DND-41 (cell line): Measurements from ENCODE around the gene CAMTA2.
A peak's percentile ranks its signal among the peaks of the same experiment; 100 is the strongest.

Experiments
- ATAC-seq: fragments of 200-7000 bp; cut with Tn5 transposase; 3 replicates; pipeline ENCODE4 v1.9.1; 2021; ENCODE audit warnings: low read depth; ENCODE audit not compliant: insufficient read depth
- DNase-seq: peaks from one replicate; pipeline ENCODE4 v3.0.0-alpha.2; 2020
- H2AFZ ChIP-seq: 2 replicates; pipeline ENCODE4 v1.6.0; 2012; ENCODE audit warnings: low read depth, low read length
- H3K27ac ChIP-seq: 2 replicates; pipeline ENCODE4 v1.5.1; 2012; ENCODE audit warnings: low read length, inconsistent platforms
- H3K27me3 ChIP-seq: fragments of 200-600 bp; sonication (generic); 2 replicates; pipeline ENCODE4 v1.6.0; 2012; ENCODE audit warnings: low read length, mild to moderate bottlenecking, inconsistent platforms; ENCODE audit not compliant: insufficient read depth, poor library complexity
- H3K36me3 ChIP-seq: 2 replicates; pipeline ENCODE4 v1.5.1; 2012; ENCODE audit warnings: low read length, inconsistent platforms; ENCODE audit not compliant: insufficient read depth
- H3K4me1 ChIP-seq: 2 replicates; pipeline ENCODE4 v1.5.1; 2012; ENCODE audit warnings: mild to moderate bottlenecking, low read length; ENCODE audit not compliant: insufficient read depth
- H3K4me2 ChIP-seq: 2 replicates; pipeline ENCODE4 v1.6.0; 2012; ENCODE audit warnings: mild to moderate bottlenecking, moderate library complexity, low read length, inconsistent platforms; ENCODE audit not compliant: insufficient read depth
- H3K4me3 ChIP-seq, 2 experiments: fragments of 200-600 bp in 1 of 2; shearing (Covaris generic) in 1 of 2; 2 replicates each; pipeline ENCODE4 v1.5.1; 2012 to 2016; ENCODE audit warnings: inconsistent platforms in 2 of 2, low read length in 2 of 2, mild to moderate bottlenecking in 2 of 2, low read depth in 1 of 2, moderate library complexity in 1 of 2
- H3K79me2 ChIP-seq: 2 replicates; pipeline ENCODE4 v1.6.0; 2012; ENCODE audit warnings: low read length, inconsistent platforms; ENCODE audit not compliant: insufficient read depth
- H3K9ac ChIP-seq: 2 replicates; pipeline ENCODE4 v1.6.0; 2012; ENCODE audit warnings: low read depth, mild to moderate bottlenecking, inconsistent platforms, low read length, moderate library complexity
- H3K9me3 ChIP-seq: 2 replicates; pipeline ENCODE4 v1.5.1; 2012; ENCODE audit warnings: low read length, moderate library complexity, mild to moderate bottlenecking, inconsistent platforms; ENCODE audit not compliant: insufficient read depth, severe bottlenecking
- H4K20me1 ChIP-seq: 2 replicates; pipeline ENCODE4 v1.6.0; 2012; ENCODE audit warnings: low read length; ENCODE audit not compliant: insufficient read depth
- CTCF ChIP-seq: IDR thresholded peaks from 2 replicates; pipeline ENCODE4 v1.5.1; 2012; ENCODE audit warnings: borderline replicate concordance, low read length, moderate library complexity, mild to moderate bottlenecking; ENCODE audit not compliant: poor library complexity, severe bottlenecking; ENCODE audit errors: extremely low read depth
- EZH2 ChIP-seq: IDR thresholded peaks from 3 replicates; pipeline ENCODE4 v1.6.1; 2012; ENCODE audit warnings: borderline replicate concordance, low read depth, mild to moderate bottlenecking, moderate library complexity, low read length, inconsistent platforms; ENCODE audit not compliant: severe bottlenecking

Gene CAMTA2

GRCh38 chr17:4938069-4938491 lies 49.4 kb downstream of the CAMTA2 start:
- Histone ChIP-seq H3K27me3 (no peaks in the 10 kb centered on the region), H3K4me3 (peak overlapping the region in 1 of 2 experiments; percentile 77; a peak in 1 of 4 replicates), H3K79me2 (peaks cover 45% of the 10 kb centered on the region), H3K4me1 (peaks cover 38% of the 10 kb centered on the region), H3K9ac (peak overlapping the region; percentile 82), H3K4me2 (peak overlapping the region; percentile 83), H3K9me3 (no peaks in the 10 kb centered on the region), H3K27ac (no peak overlapping the region; the same call in 1 of the 2 replicates), H3K36me3 (peaks cover 45% of the 10 kb centered on the region), H4K20me1 (peaks cover 38% of the 10 kb centered on the region; the same call in 1 of the 2 replicates), H2AFZ (no peak overlapping the region)
- no peak for DNase-seq
- TF ChIP-seq EZH2 (no peak), CTCF (no peak)
- ATAC-seq: no peak

- H3K36me3 ChIP-seq: peaks cover 40% of the 10 kb centered on the region
- peaks cover 40% of the 10 kb centered on the region for H3K79me2 ChIP-seq
- no peak overlapping the region for H3K27ac ChIP-seq
- H3K27me3 ChIP-seq: no peaks in the 10 kb centered on the region
- peaks cover 32% of the 10 kb centered on the region for H3K4me1 ChIP-seq
- no peak overlapping the region for H2AFZ ChIP-seq
- ATAC-seq (no peak), DNase-seq (no peak)
- no peak overlapping the region for H3K4me2 ChIP-seq
- H4K20me1 ChIP-seq: peaks cover 33% of the 10 kb centered on the region; the same call in 1 of the 2 replicates
- TF ChIP-seq EZH2 (no peak), CTCF (no peak)
- H3K9ac ChIP-seq: 0 out of 2 replicates have a peak overlapping the region, but pooled peaks have one; percentile 82
- no peaks in the 10 kb centered on the region for H3K9me3 ChIP-seq
- H3K4me3 ChIP-seq: no peak overlapping the region
Measured at GRCh38 chr17:4937553-4937952, 49.9 kb downstream of the CAMTA2 start.

- Histone ChIP-seq H3K9ac (no peak overlapping the region), H3K4me3 (no peak overlapping the region), H4K20me1 (peaks cover 25% of the 10 kb centered on the region; the same call in 1 of the 2 replicates), H3K4me2 (no peak overlapping the region), H2AFZ (no peak overlapping the region), H3K27ac (no peak overlapping the region), H3K27me3 (no peaks in the 10 kb centered on the region), H3K9me3 (no peaks in the 10 kb centered on the region), H3K4me1 (peaks cover 21% of the 10 kb centered on the region), H3K79me2 (peaks cover 29% of the 10 kb centered on the region), H3K36me3 (peaks cover 29% of the 10 kb centered on the region)
- DNase-seq (no peak), ATAC-seq (no peak)
- TF ChIP-seq EZH2 (no peak), CTCF (no peak)
Measured at GRCh38 chr17:4936436-4936835, 51.0 kb downstream of the CAMTA2 start.
